H9 (cell line): ENCODE results near the gene AQP9. TPM values are rescaled to one million over a fixed set of nuclear protein-coding genes. Genes with fewer than 3 reads are reported as not detected.

ENCODE experiments used
- DNase-seq: peaks from one replicate; pipeline ENCODE4 v3.0.0-alpha.2; 2017
- H2AFZ ChIP-seq: one replicate; pipeline ENCODE4 v1.6.1; 2013; ENCODE audit warnings: mild to moderate bottlenecking, low read length, control low read depth, moderate library complexity
- H2AK5ac ChIP-seq: 2 replicates; pipeline ENCODE4 v1.6.1; 2013; ENCODE audit warnings: low read length, control low read depth, mixed read lengths; ENCODE audit not compliant: insufficient read length
- H2BK120ac ChIP-seq: one replicate; pipeline ENCODE4 v1.6.1; 2013; ENCODE audit warnings: low read depth, mild to moderate bottlenecking, low read length, control low read depth, inconsistent platforms; ENCODE audit not compliant: poor library complexity, severe bottlenecking
- H2BK12ac ChIP-seq: 2 replicates; pipeline ENCODE4 v1.6.1; 2013; ENCODE audit warnings: low read length, control low read depth, mixed read lengths, low read depth; ENCODE audit not compliant: insufficient read length
- H2BK15ac ChIP-seq: 2 replicates; pipeline ENCODE4 v1.6.1; 2013; ENCODE audit warnings: low read depth, low read length, control low read depth
- H2BK20ac ChIP-seq: one replicate; pipeline ENCODE4 v1.6.1; 2013; ENCODE audit warnings: low read depth, mild to moderate bottlenecking, low read length, control low read depth, inconsistent platforms; ENCODE audit not compliant: poor library complexity, severe bottlenecking
- H2BK5ac ChIP-seq: 2 replicates; pipeline ENCODE4 v1.6.1; 2013; ENCODE audit warnings: low read length, control low read depth, mixed read lengths; ENCODE audit not compliant: insufficient read length
- H3K14ac ChIP-seq: 2 replicates; pipeline ENCODE4 v1.6.1; 2013; ENCODE audit warnings: low read length, control low read depth; ENCODE audit not compliant: insufficient read depth
- H3K18ac ChIP-seq: 2 replicates; pipeline ENCODE4 v1.6.1; 2013; ENCODE audit warnings: low read depth, mild to moderate bottlenecking, mixed read lengths, low read length, control low read depth; ENCODE audit not compliant: insufficient read length
- H3K23ac ChIP-seq: 2 replicates; pipeline ENCODE4 v1.6.1; 2013; ENCODE audit warnings: low read length, control low read depth, mixed read lengths, low read depth; ENCODE audit not compliant: insufficient read length
- H3K23me2 ChIP-seq: 2 replicates; pipeline ENCODE4 v1.6.1; 2013; ENCODE audit warnings: low read depth, mild to moderate bottlenecking, mixed read lengths, low read length, control low read depth; ENCODE audit not compliant: insufficient read length, poor library complexity, severe bottlenecking
- H3K27ac ChIP-seq: 2 replicates; pipeline ENCODE4 v1.5.1; 2013; ENCODE audit warnings: low read length, control low read depth, mixed read lengths, low read depth; ENCODE audit not compliant: insufficient read length
- H3K27me3 ChIP-seq: 2 replicates; pipeline ENCODE4 v1.6.1; 2013; ENCODE audit warnings: low read length, control low read depth, inconsistent platforms; ENCODE audit not compliant: insufficient read depth
- H3K4ac ChIP-seq: 2 replicates; pipeline ENCODE4 v1.6.1; 2013; ENCODE audit warnings: low read depth, mild to moderate bottlenecking, control low read depth, inconsistent platforms, low read length, moderate library complexity
- H3K4me1 ChIP-seq: 2 replicates; pipeline ENCODE4 v1.6.1; 2013; ENCODE audit warnings: low read length, control low read depth, inconsistent platforms; ENCODE audit not compliant: insufficient read depth
- H3K4me2 ChIP-seq: 2 replicates; pipeline ENCODE4 v1.6.1; 2013; ENCODE audit warnings: low read length, control low read depth, mixed read lengths; ENCODE audit not compliant: insufficient read length, insufficient read depth
- H3K56ac ChIP-seq: 2 replicates; pipeline ENCODE4 v1.6.1; 2013; ENCODE audit warnings: low read depth, mild to moderate bottlenecking, mixed read lengths, low read length, control low read depth; ENCODE audit not compliant: insufficient read length
- H3K79me1 ChIP-seq: 2 replicates; pipeline ENCODE4 v1.6.1; 2013; ENCODE audit warnings: low read depth, mild to moderate bottlenecking, moderate library complexity, low read length, control low read depth, inconsistent platforms; ENCODE audit not compliant: insufficient read depth, poor library complexity, severe bottlenecking
- H3K79me2 ChIP-seq: 2 replicates; pipeline ENCODE4 v1.6.1; 2013; ENCODE audit warnings: low read length, control low read depth, inconsistent platforms; ENCODE audit not compliant: insufficient read depth
- H3K9ac ChIP-seq: 2 replicates; pipeline ENCODE4 v1.6.1; 2013; ENCODE audit warnings: low read length, control low read depth, mixed read lengths; ENCODE audit not compliant: insufficient read length; ENCODE audit errors: extremely low read depth
- H3K9me3 ChIP-seq: one replicate; pipeline ENCODE4 v1.6.1; 2013; ENCODE audit warnings: low read depth, low read length, inconsistent platforms; ENCODE audit not compliant: control insufficient read depth
- H3T11ph ChIP-seq: one replicate; pipeline ENCODE4 v1.6.1; 2013; ENCODE audit warnings: mild to moderate bottlenecking, low read length, control low read depth, inconsistent platforms
- H4K20me1 ChIP-seq: one replicate; pipeline ENCODE4 v1.6.1; 2013; ENCODE audit not compliant: control insufficient read depth, insufficient read length, insufficient read depth
- H4K5ac ChIP-seq: 2 replicates; pipeline ENCODE4 v1.6.1; 2013; ENCODE audit warnings: low read depth, mild to moderate bottlenecking, mixed read lengths, low read length, control low read depth; ENCODE audit not compliant: insufficient read length
- H4K8ac ChIP-seq: replicated peaks from 2 replicates; pipeline ENCODE4 v1.6.1; 2013; ENCODE audit warnings: low read length, control low read depth, mixed read lengths, low read depth; ENCODE audit not compliant: insufficient read length
- H4K91ac ChIP-seq: 2 replicates; pipeline ENCODE4 v1.6.1; 2013; ENCODE audit warnings: low read depth, mild to moderate bottlenecking, moderate library complexity, mixed read lengths, low read length, control low read depth; ENCODE audit not compliant: insufficient read length
- H3K27ac Mint-ChIP-seq, 3 experiments: 2 replicates in 2 of 3; 3 replicates in 1 of 3; pipeline ENCODE4 v1.8.0; 2020 to 2021; ENCODE audit warnings: mixed read lengths in 3 of 3, mild to moderate bottlenecking in 1 of 3, moderate library complexity in 1 of 3
- H3K27me3 Mint-ChIP-seq: 2 replicates; pipeline ENCODE4 v1.8.0; 2021; ENCODE audit warnings: low read depth, mild to moderate bottlenecking, moderate library complexity, mixed read lengths
- H3K36me3 Mint-ChIP-seq, 3 experiments: 2 replicates in 2 of 3; 3 replicates in 1 of 3; pipeline ENCODE4 v1.8.0; 2020 to 2021; ENCODE audit warnings: low read depth in 3 of 3, mixed read lengths in 3 of 3; ENCODE audit not compliant: insufficient read depth in 1 of 3
- H3K4me1 Mint-ChIP-seq, 2 experiments: 2 replicates each; pipeline ENCODE4 v1.8.0; 2020; ENCODE audit warnings: mixed read lengths in 2 of 2
- H3K4me3 Mint-ChIP-seq, 2 experiments: 2 replicates in 1 of 2; 3 replicates in 1 of 2; pipeline ENCODE4 v1.8.0; 2020 to 2021; ENCODE audit warnings: mild to moderate bottlenecking in 2 of 2, mixed read lengths in 2 of 2, moderate library complexity in 1 of 2
- H3K9me3 Mint-ChIP-seq, 2 experiments: 2 replicates in 1 of 2; 3 replicates in 1 of 2; pipeline ENCODE4 v1.8.0; 2020; ENCODE audit warnings: mild to moderate bottlenecking in 2 of 2, mixed read lengths in 2 of 2, moderate library complexity in 1 of 2
- CTCF ChIP-seq: fragments of 200-600 bp; sonication (generic); conservative IDR thresholded peaks from 3 replicates; pipeline ENCODE4 v1.8.0; 2021; ENCODE audit warnings: antibody characterized with exemption, mild to moderate bottlenecking
- WGBS: extraction: QIAGEN DNeasy Blood & Tissue Kit; methylation state at CpG from one replicate; pipeline ENCODE4 v1.1.7; 2013; ENCODE audit warnings: missing lambda C conversion rate, low lambda C conversion rate, mixed read lengths; ENCODE audit not compliant: insufficient read length; ENCODE audit errors: extremely low coverage; 5-methylcytosine and 5-hydroxymethylcytosine counted together
- total RNA-seq: library from RNA; stranded (reverse); gene quantifications from 2 replicates; pipeline ENCODE4 v1.2.1, GENCODE V29; 2021

AQP9 gene
- total RNA-seq, 1 experiment from 2014 or later = not detected

- Histone ChIP-seq H3K4ac (no peak overlapping the region), H2BK5ac (no peak overlapping the region), H3T11ph (no peak overlapping the region), H2AK5ac (no peak overlapping the region), H3K4me1 (no peaks in the 10 kb centered on the region), H3K4me2 (no peak overlapping the region), H3K79me1 (no peaks in the 10 kb centered on the region), H2BK20ac (no peak overlapping the region), H3K18ac (no peak overlapping the region), H2AFZ (no peak overlapping the region), H4K91ac (no peak overlapping the region), H4K8ac (no peak overlapping the region), H4K5ac (no peak overlapping the region), H4K20me1 (no peaks in the 10 kb centered on the region), H3K79me2 (no peaks in the 10 kb centered on the region), H3K56ac (no peak overlapping the region), H2BK12ac (no peak overlapping the region), H2BK15ac (no peak overlapping the region), H3K9ac (no peak overlapping the region), H3K23me2 (no peaks in the 10 kb centered on the region), H3K27me3 (no peaks in the 10 kb centered on the region), H3K27ac (no peak overlapping the region), H3K23ac (no peak overlapping the region), H2BK120ac (no peak overlapping the region), H3K9me3 (no peaks in the 10 kb centered on the region), H3K14ac (no peak overlapping the region)
- Mint-ChIP-seq H3K4me3 (no peak overlapping the region), H3K36me3 (no peaks in the 10 kb centered on the region), H3K27me3 (no peaks in the 10 kb centered on the region; the same call in 1 of the 2 replicates), H3K4me1 (peaks cover 7 to 8% of the 10 kb centered on the region in 2 experiments), H3K27ac (peak overlapping the region in 1 of 3 experiments; percentile 9; a peak in 1 of 7 replicates), H3K9me3 (no peaks in the 10 kb centered on the region)
- WGBS = no CpG with 5 or more reads among the region's 6 CpGs
- no peak for DNase-seq
- TF ChIP-seq CTCF = no peak
Measured at GRCh38 chr15:58141894-58142293, 3.7 kb downstream of the AQP9 start.
